ENCODE results near the gene TREH.
"Not testable (repeated sequence)": the region's sequence is repeated elsewhere in the genome, so short reads cannot be mapped to it uniquely, and the experiment has no call there.

TREH gene

GRCh38 chr11:118679483-118679882 is at the start of gene TREH:
TSS of gene TREH (minus strand) at chr11:118679650. CDS start at chr11:118679627, 23 bp downstream.
- DNase-seq = no peak

DNA sequence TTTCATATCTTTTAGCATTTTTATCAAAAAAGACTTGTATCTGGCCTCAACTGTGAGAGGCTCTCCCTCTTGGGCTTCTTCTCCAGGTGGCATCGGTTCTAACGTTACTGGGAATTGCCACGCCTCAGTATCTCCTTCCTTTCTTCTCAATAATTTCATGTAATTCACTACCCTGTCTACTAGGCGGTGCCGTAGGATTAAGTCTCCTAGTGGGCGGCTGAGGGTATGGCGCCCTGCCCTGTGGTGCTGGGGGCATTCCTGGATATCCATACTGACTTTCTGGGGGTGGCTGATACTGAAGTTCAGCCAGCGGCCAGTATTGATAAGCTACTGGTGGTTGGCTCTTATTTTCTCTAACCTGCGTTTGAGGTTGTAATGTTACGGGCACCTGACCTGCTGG is 48.7 kb upstream of the TREH start:
- not testable (repeated sequence) for DNase-seq

DNA sequence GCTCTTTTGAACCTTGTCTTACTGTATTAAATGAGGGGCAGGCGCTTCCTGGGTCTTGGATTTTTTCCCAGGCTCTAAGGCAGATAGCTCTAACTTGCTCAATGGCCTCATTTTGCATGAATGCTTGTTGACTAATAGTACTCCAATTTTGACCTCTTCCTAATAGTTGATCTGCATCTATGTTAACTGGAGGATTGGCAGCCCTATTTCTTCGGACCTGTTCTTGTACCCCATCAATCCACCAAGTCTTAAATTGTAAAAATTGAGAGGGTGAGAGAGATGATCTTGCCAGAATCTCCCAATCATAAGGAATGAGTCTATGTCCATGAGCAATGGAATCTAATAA is 48.2 kb upstream of the TREH start:
- not testable (repeated sequence) for DNase-seq

DNA sequence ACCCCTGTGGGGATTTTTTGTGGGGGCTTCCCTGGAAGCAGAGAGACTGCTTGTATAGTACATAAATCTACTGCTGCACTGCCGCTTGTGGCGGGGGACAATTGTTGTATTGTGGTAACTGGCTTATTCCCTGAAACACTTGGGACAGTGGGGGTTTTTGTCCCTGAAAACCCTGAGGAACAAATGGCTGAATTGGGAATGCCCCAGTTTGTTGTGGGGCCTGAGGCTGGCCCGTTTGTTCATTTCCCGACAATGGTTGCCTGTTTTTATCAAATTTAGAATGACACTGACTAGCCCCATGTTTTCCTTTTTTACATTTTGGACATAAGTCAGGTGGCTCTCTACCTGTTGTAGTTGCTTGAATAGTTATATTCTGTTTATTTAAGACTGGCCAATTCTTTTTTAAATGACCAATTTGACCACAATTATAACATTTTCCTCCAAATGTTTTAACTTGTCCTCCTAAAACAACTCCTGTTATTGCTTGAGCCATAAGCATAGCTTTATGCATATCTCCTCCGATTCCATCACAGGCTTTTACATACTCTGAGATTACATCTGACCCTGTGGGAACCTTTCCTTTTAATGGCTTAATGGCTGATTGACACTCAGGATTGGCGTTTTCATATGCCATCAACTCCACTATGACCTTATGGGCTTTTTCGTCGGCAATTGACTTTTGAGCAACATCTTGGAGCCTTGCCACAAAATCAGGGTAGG is 47.7 kb upstream of the TREH start:
- DNase-seq = not testable (repeated sequence)

DNA sequence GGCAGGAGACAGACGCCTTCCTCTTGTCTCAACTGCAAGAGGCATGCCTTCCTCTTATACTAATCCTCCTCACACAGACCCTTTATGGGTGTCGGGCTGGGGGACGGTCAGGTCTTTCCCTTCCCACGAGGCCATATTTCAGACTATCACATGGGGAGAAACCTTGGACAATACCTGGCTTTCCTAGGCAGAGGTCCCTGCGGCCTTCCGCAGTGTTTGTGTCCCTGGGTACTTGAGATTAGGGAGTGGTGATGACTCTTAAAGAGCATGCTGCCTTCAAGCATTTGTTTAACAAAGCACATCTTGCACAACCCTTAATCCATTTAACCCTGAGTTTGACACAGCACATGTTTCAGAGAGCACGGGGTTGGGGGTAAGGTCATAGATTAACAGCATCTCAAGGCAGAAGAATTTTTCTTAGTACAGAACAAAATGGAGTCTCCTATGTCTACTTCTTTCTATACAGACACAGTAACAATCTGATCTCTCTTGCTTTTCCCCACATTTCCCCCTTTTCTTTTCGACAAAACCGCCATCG is 42.1 kb upstream of the TREH start:
- not testable (repeated sequence) for DNase-seq

DNA sequence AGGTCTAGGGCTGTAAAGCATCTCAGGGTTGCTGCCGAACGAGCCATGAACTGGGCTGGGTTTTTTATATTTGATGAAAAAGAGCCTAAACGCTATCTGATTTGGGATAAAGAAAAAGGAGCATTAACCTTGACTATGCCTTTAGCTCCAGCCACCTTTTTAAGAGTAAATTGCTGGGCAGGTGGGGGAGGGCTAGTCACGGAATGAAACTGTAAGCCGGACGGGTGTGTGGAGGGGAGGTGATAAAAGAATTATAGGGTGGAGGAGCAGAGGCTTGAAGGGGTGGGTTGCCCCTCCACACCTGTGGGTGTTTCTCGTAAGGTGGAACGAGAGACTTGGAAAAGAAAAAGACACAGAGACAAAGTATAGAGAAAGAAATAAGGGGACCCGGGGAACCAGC is 41.3 kb upstream of the TREH start:
- DNase-seq = not testable (repeated sequence)

GRCh38 chr11:118720078-118720477 is 40.6 kb upstream of the TREH start:
- DNase-seq = not testable (repeated sequence)

DNA sequence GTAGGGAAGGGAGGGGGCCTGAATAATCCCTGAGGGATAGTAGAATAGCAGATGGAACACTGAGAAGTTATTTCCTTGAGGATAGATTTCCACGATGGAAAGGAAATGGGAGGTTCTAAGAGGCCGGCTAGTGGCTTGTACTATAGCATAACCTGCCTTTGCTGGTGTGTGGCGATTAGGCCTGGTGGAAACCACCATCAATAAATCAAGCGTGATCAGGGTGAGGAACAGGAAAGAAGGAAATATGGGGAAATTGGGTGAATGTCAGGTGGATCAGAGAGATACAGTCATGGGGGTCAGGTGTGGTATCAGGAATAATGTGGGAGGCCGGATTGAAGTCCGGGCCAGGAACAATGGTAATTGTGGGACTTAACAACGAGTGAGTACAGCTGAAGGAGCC is 39.1 kb upstream of the TREH start:
- DNase-seq = not testable (repeated sequence)

- not testable (repeated sequence) for DNase-seq
These were observed 38.3 kb upstream of the TREH start for GRCh38 chr11:118717733-118718132.

DNA sequence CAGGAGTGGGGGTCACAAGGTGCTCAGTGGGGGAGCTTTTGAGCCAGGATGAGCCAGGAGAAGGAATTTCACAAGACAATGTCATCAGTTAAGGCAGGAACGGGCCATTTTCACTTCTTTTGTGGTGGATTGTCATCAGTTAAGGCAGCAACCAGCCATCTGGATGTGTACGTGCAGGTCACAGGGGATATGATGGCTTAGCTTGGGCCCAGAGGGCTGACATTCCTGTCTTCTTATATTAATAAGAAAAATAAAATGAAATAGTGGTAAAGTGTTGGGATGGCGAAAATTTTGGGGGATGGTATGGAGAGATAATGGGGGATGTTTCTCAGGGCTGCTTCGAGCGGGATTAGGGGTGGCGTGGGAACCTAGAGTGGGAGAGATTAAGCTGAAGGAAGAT is 37.8 kb upstream of the TREH start:
- DNase-seq = not testable (repeated sequence)

DNA sequence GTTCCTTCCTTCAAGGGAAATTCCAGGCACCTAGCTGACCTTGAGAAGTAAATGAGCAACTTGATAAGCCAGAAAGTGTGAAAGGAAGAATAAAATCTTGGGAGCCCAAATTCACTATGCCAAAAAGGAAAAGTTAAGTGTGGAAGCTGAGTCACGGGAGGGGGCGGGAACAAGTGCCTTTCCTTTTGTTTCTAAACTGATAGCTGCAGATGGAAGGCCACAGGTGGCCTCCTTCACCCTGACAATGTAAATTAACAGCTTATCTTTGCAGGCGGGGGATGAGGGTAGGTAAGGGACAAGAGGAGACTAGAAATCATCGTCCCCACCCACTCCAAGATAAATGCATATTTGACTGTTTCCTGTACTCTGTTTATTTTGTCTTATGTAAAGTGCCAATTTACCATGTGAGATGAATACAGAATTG is 36.4 kb upstream of the TREH start:
- no peak for DNase-seq

GRCh38 chr11:118715245-118715831 is 35.9 kb upstream of the TREH start:
- DNase-seq = no peak

- DNase-seq = no peak
These were observed 35.4 kb upstream of the TREH start for GRCh38 chr11:118714816-118715215.

- DNase-seq = not testable (repeated sequence)
These were observed 35.0 kb upstream of the TREH start for GRCh38 chr11:118714416-118714815.

GRCh38 chr11:118708296-118708695 is 28.8 kb upstream of the TREH start:
- DNase-seq = no peak

GRCh38 chr11:118706546-118706825 is 27.0 kb upstream of the TREH start:
- DNase-seq = no peak

- DNase-seq = no peak
These were observed 26.5 kb upstream of the TREH start for GRCh38 chr11:118705791-118706545.

- DNase-seq = no peak
These were observed 25.8 kb upstream of the TREH start for GRCh38 chr11:118705111-118705741.

DNA sequence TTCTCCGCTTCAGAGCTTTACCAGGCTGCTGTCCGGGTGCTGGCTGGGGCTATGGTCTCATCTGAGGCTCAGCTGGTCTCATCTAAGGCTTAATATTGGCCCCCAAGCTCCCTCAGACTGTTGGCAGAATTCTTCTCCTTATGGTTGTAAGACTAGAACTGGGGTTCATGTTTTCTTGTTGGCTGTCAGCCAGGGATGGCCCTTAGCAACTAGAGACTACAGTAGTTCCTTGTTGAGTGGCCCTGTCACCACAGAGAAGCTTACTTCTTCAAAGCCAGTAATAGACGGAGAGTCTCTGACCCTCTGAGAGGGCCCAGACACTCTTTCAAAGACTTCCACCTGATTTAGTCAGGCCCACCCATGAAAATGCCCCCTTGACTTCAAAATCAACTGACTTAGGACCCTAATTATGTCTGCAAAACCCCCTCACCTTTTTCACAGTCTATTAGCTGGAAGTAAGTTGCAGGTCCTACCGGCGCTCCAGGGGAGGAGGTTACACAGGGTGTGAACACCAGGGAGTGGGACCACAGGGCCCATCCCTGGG is 24.2 kb upstream of the TREH start:
- peak; percentile 22 to 46 for DNase-seq

DNA sequence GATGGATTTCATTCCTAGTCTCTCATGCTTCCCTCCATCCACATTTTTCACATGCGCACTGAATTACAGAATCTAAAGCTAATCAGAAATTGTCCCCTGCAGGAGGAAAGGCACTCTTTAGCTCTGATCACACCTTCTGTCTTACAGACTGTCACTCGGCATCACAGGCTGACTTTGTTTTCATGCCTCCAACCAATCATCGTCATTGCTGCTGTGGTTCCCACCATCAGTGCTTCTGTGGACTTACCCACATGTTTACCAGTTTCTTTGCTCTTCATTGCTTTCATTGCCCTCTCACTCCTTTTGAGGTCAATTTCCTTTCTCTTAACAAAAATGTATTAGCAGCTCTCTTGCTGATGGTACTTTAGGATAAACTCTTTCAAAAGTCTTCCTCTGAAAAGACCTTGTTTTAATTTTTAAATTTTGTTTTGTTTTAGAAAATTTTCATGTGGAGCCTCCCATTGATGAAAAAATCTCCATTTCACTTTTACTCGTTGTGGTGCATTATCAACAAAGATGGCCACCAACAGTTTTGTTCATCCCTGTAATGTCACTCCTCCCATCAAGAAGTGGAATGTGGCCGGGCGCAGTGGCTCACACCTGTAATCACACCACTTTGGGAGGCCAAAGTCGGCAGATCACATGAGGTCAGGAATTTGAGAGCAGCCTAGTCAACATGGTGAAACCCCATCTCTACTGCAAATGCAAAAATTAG is 20.2 kb upstream of the TREH start:
- no peak for DNase-seq

DNA sequence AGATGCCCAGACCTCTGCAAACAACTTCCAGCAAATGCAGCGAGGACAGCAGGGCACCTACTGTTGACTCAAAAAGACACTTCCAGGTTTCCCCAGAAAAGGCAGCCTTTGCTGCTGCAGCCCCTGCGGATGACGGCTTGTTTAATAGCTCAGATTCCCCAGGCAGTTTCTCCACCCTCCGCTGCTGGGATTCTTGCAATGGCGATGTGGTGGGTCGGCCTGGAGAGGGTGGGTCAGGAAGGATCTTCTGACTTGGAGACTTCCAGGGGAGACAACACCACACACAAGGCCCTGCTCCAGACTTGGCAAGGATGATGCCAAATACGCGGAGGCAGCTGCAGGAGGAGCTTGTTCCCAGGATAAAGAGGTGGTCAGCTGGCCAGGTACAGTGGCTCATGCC is 17.9 kb upstream of the TREH start:
- DNase-seq = no peak

GRCh38 chr11:118696673-118697226 is 17.3 kb upstream of the TREH start:
- DNase-seq = no peak
